Measurements from ENCODE around the gene PCDHGB2.
"Not testable (repeated sequence)": the region's sequence is repeated elsewhere in the genome, so short reads cannot be mapped to it uniquely, and the experiment has no call there.

DNA sequence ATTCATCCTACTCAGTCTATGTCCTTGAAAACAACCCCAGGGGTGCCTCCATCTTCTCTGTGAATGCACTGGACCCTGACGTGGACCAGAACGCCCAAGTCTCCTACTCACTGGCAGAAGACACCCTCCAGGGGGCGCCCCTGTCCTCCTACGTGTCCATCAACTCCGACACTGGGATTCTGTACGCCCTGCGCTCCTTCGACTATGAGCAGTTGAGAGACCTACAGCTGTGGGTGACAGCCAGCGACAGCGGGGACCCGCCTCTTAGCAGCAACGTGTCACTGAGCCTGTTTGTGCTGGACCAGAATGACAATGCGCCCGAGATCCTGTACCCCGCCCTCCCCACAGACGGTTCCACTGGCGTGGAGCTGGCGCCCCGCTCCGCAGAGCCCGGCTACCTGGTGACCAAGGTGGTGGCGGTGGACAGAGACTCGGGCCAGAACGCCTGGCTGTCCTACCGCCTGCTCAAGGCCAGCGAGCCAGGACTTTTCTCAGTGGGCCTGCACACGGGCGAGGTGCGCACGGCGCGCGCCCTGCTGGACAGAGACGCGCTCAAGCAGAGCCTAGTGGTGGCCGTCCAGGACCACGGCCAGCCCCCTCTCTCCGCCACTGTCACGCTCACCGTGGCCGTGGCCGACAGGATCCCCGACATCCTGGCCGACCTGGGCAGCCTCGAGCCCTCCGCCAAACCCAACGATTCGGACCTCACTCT lies 15.8 kb downstream of the PCDHGB2 start:
- TF ChIP-seq, protein P1, sequence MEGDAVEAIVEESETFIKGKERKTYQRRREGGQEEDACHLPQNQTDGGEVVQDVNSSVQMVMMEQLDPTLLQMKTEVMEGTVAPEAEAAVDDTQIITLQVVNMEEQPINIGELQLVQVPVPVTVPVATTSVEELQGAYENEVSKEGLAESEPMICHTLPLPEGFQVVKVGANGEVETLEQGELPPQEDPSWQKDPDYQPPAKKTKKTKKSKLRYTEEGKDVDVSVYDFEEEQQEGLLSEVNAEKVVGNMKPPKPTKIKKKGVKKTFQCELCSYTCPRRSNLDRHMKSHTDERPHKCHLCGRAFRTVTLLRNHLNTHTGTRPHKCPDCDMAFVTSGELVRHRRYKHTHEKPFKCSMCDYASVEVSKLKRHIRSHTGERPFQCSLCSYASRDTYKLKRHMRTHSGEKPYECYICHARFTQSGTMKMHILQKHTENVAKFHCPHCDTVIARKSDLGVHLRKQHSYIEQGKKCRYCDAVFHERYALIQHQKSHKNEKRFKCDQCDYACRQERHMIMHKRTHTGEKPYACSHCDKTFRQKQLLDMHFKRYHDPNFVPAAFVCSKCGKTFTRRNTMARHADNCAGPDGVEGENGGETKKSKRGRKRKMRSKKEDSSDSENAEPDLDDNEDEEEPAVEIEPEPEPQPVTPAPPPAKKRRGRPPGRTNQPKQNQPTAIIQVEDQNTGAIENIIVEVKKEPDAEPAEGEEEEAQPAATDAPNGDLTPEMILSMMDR (IDR thresholded peaks at IDR 0.05; ENCODE audit: poor library complexity, severe bottlenecking): not testable (repeated sequence)
- TF ChIP-seq EP300 (conservative IDR thresholded peaks at IDR 0.05; ENCODE audit: poor library complexity, severe bottlenecking); SMC3 (conservative IDR thresholded peaks at IDR 0.05; ENCODE audit: poor library complexity); EZH2 (IDR thresholded peaks at IDR 0.05; ENCODE audit: borderline replicate concordance, insufficient read depth, low read length, poor library complexity, severe bottlenecking); POLR2AphosphoS5 (IDR thresholded peaks at IDR 0.05); RAD21 (conservative IDR thresholded peaks at IDR 0.05); MXI1 (conservative IDR thresholded peaks at IDR 0.05; ENCODE audit: poor library complexity, severe bottlenecking); TAF1 (IDR thresholded peaks at IDR 0.05; ENCODE audit: low read depth): not testable (repeated sequence)
- TF ChIP-seq, protein P2, sequence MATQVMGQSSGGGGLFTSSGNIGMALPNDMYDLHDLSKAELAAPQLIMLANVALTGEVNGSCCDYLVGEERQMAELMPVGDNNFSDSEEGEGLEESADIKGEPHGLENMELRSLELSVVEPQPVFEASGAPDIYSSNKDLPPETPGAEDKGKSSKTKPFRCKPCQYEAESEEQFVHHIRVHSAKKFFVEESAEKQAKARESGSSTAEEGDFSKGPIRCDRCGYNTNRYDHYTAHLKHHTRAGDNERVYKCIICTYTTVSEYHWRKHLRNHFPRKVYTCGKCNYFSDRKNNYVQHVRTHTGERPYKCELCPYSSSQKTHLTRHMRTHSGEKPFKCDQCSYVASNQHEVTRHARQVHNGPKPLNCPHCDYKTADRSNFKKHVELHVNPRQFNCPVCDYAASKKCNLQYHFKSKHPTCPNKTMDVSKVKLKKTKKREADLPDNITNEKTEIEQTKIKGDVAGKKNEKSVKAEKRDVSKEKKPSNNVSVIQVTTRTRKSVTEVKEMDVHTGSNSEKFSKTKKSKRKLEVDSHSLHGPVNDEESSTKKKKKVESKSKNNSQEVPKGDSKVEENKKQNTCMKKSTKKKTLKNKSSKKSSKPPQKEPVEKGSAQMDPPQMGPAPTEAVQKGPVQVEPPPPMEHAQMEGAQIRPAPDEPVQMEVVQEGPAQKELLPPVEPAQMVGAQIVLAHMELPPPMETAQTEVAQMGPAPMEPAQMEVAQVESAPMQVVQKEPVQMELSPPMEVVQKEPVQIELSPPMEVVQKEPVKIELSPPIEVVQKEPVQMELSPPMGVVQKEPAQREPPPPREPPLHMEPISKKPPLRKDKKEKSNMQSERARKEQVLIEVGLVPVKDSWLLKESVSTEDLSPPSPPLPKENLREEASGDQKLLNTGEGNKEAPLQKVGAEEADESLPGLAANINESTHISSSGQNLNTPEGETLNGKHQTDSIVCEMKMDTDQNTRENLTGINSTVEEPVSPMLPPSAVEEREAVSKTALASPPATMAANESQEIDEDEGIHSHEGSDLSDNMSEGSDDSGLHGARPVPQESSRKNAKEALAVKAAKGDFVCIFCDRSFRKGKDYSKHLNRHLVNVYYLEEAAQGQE (IDR thresholded peaks at IDR 0.05; ENCODE audit: borderline replicate concordance): not testable (repeated sequence)
